ENCODE data around the gene GH2.
"Not testable (repeated sequence)": the region's sequence is repeated elsewhere in the genome, so short reads cannot be mapped to it uniquely, and the experiment has no call there.

GH2 gene

GRCh38 chr17:63911041-63911635 is 29.4 kb upstream of the GH2 start, which contains the start of gene CSHL1:
Gene CSHL1 (minus strand): TSS chr17:63911258. CDS start chr17:63911196, 62 bp downstream.
- DNase-seq (ENCODE audit: low read depth in 2 of 2) = no peak

- no peak for DNase-seq (ENCODE audit: low read depth in 2 of 2)
Measured at GRCh38 chr17:63910096-63910495, 28.4 kb upstream of the GH2 start.

- DNase-seq (ENCODE audit: low read depth in 2 of 2) = not testable (repeated sequence)
Measured at GRCh38 chr17:63909586-63909985, 27.8 kb upstream of the GH2 start.

GRCh38 chr17:63907161-63907778 is 25.5 kb upstream of the GH2 start:
- not testable (repeated sequence) for DNase-seq (ENCODE audit: low read depth in 2 of 2)

- DNase-seq (ENCODE audit: low read depth in 2 of 2) = not testable (repeated sequence)
Measured at GRCh38 chr17:63904796-63905195, 23.1 kb upstream of the GH2 start.

- not testable (repeated sequence) for DNase-seq (ENCODE audit: low read depth in 2 of 2)
Measured at GRCh38 chr17:63903787-63904201, 22.1 kb upstream of the GH2 start.

GRCh38 chr17:63901971-63902370 is 20.2 kb upstream of the GH2 start:
- not testable (repeated sequence) for DNase-seq (ENCODE audit: low read depth in 2 of 2)

GRCh38 chr17:63898899-63899798 is 17.4 kb upstream of the GH2 start:
- DNase-seq (ENCODE audit: low read depth in 2 of 2) = not testable (repeated sequence)

- DNase-seq (ENCODE audit: low read depth in 2 of 2) = not testable (repeated sequence)
Measured at GRCh38 chr17:63896524-63897354, 15.0 kb upstream of the GH2 start, which contains the start of gene CSH1. Gene CSH1 (minus strand): TSS chr17:63896574. CDS start chr17:63896511, 63 bp downstream.

- not testable (repeated sequence) for DNase-seq (ENCODE audit: low read depth in 2 of 2)
Measured at GRCh38 chr17:63894821-63895220, 13.1 kb upstream of the GH2 start.

- not testable (repeated sequence) for DNase-seq (ENCODE audit: low read depth in 2 of 2)
Measured at GRCh38 chr17:63894021-63894420, 12.3 kb upstream of the GH2 start.

- DNase-seq (ENCODE audit: low read depth in 2 of 2) = not testable (repeated sequence)
Measured at GRCh38 chr17:63892316-63893037, 10.7 kb upstream of the GH2 start.

- not testable (repeated sequence) for DNase-seq (ENCODE audit: low read depth in 2 of 2)
Measured at GRCh38 chr17:63889026-63889848, 7.5 kb upstream of the GH2 start.

- DNase-seq (ENCODE audit: low read depth in 2 of 2) = not testable (repeated sequence)
Measured at GRCh38 chr17:63885119-63885518, 3.4 kb upstream of the GH2 start.

- DNase-seq (ENCODE audit: low read depth in 2 of 2) = not testable (repeated sequence)
Measured at GRCh38 chr17:63882626-63883126, 932 bp upstream of the GH2 start.

GRCh38 chr17:63881337-63881736 is 407 bp downstream of the GH2 start:
- not testable (repeated sequence) for DNase-seq (ENCODE audit: low read depth in 2 of 2)

GRCh38 chr17:63880706-63881105 is 1.0 kb downstream of the GH2 start:
- no peak for DNase-seq (ENCODE audit: low read depth in 2 of 2)

- not testable (repeated sequence) for DNase-seq (ENCODE audit: low read depth in 2 of 2)
Measured at GRCh38 chr17:63878413-63878812, 3.3 kb downstream of the GH2 start.

- not testable (repeated sequence) for DNase-seq (ENCODE audit: low read depth in 2 of 2)
Measured at GRCh38 chr17:63874693-63875092, 7.1 kb downstream of the GH2 start.
